Stimulated activated CD8-positive, alpha-beta memory T cell treated with anti-CD3 and anti-CD28 coated beads, Interleukin-2, amount 100 ng/mL, for 1 hour (primary cell): Measurements from ENCODE around the gene ACSF3.
"Not testable (repeated sequence)": the region's sequence is repeated elsewhere in the genome, so short reads cannot be mapped to it uniquely, and the experiment has no call there.

Experiments
- DNase-seq, 2 donors: peaks; one replicate each; pipeline ENCODE4 v3.0.0-alpha.2; 2020; ENCODE audit warnings: low read depth in 2 of 2

Gene ACSF3

GRCh38 chr16:89160977-89161701, 67.5 kb downstream of the ACSF3 start:
- DNase-seq, result no peak

GRCh38 chr16:89161763-89162713, 68.4 kb downstream of the ACSF3 start:
- no peak for DNase-seq

DNA sequence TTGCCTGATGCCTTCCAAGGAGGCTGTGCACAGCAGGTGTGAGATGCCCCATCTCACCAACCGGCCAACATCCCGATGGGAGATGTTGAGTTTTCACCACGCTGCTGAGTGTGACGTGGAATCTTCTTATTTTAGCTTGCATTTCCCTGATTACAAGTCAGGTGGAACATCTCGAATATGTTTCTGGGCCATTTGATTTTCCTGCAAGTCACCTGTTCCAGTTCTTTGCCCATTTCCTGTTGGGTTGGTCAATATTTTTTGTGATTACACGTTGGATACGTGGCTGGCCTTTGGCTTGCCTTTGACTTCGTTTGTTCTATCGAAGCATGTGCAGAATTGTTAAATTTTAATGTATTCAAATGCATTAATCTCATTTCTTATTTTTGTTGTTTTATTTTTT, 69.6 kb downstream of the ACSF3 start:
- no peak for DNase-seq

DNA sequence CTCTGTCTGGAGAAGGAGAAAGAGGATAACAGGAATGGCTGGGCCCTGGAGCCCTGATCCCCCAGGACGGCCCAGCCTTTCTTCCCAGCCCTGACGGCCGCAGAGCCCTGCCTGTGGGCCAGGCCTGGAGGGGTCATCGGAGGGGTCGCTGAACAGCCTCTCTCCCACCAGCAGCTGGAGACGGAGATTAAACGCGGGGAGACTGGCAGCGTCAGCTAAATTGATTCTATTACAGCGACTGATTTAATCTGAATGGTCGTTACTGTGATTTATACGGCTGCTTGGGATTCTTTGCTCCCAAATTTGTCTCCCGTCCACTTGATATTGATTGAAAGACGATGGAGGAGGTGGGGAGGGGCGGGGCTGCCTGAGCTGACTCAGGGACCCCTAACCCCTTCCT, 70.8 kb downstream of the ACSF3 start:
- no peak for DNase-seq

GRCh38 chr16:89164847-89165680, 71.4 kb downstream of the ACSF3 start:
- DNase-seq, result no peak

DNA sequence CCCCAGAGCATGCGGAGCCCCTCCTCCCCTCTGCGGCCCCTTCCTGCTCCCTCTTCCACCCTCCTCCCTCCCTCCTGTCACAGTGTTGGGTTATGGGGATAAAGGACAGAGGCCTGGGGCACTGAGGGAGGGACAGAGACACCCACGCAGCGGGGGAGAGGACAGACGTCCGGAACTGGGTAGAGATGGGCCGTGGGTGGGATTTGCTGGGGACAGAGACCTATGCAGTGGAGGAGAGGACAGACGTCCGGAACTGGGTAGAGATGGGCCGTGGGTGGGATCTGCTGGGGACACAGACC, 72.0 kb downstream of the ACSF3 start:
- not testable (repeated sequence) for DNase-seq

DNA sequence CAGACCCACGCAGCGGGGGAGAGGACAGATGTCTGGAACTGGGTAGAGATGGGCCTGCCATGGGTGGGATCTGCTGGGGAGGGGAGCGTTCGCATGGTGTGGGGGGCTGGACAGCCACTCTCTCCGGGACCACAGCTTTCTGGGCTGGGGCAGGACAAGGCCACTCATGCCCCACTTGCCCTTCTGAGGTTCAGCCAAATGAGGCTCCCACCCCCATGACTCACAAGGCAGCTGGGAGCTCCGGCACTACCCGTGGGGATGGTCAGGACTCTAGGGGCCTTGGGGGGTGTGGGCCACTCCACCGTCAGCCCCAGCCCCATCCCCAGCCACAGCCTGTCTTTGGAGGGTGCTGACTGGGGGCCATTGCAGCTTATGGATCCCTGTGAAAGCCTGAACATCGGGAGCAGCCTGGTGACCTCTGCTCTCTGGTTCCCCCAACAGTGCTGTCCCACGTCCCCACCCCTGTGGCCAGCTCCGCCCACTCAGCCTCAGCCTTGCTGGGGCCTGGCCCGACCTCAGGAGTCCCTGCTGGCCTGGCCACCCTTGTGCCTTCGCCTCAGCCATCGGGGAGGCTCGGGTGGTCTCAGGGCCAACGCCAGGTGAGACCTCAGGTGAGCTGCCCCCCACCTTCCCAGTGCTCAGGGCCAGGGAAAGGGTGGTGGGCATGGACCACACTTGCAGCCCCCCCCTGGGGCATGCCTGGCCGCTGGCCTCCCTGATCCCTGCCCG, 73.2 kb downstream of the ACSF3 start:
- DNase-seq, result no peak

GRCh38 chr16:89167425-89167941, 73.8 kb downstream of the ACSF3 start:
- peak; percentile 70 to 75 for DNase-seq

GRCh38 chr16:89168381-89169189, 74.9 kb downstream of the ACSF3 start:
- no peak for DNase-seq

DNA sequence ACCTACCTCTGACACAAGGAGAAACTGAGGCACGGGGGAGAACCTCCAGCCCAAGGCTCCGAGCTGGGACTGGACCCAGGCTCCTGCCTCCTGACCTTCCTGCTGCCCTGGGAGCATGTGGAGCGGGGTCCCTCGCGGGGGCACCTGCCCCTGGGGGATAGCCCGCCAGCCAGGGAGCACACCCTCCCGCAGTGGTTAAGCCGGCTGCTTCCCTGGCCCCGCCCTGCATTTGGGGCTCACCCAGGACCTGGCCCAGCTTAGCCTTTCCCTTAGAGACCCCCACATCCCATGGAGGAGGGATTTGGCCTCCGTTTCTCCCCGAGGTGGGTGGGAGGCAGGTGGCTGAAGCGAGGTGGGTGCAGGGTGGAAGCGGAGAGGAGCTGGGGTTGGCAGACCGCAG, 76.1 kb downstream of the ACSF3 start:
- DNase-seq, result no peak

DNA sequence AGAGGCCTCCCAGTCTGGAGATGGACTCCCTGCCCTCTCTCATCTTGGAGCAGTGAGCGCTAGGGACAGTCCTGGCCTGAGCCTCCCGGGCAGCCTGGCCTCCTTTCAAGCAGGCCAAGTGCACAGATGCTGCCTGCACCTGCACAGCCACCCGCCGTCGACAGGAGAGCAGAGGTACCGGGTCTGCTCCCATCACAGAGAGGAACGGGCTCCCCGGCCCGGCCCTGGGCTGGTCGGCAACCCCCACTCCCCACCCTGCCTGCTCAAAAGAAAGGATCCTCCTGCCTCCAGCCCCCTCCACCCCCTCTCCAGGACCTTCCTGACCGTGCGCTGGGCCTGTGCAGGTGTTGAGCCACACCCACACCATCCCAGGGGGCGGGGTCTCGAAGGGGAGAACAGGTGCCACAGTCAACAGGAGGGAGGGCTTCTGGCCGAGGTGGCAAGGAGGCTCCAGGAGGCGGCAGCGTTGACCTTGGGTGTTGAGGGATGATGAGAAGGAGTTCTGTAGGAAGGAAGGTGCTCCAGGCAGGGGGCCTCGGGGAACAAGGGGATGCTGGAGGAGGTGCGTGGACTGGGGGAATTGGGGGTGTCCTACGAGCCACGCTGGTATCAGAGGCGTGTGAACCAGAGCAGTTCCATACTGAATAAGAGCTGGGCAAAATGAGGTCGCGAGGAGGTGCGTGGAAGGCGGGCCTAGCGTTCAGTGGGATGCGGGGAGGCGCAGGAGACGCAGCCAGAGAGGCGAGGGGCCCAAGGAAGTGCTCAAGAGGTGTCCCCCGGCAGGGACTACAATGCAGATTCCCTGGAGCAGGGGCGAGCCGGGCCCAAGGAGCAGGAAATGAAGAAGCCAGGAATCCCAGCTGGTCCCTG, 76.9 kb downstream of the ACSF3 start:
- no peak for DNase-seq

DNA sequence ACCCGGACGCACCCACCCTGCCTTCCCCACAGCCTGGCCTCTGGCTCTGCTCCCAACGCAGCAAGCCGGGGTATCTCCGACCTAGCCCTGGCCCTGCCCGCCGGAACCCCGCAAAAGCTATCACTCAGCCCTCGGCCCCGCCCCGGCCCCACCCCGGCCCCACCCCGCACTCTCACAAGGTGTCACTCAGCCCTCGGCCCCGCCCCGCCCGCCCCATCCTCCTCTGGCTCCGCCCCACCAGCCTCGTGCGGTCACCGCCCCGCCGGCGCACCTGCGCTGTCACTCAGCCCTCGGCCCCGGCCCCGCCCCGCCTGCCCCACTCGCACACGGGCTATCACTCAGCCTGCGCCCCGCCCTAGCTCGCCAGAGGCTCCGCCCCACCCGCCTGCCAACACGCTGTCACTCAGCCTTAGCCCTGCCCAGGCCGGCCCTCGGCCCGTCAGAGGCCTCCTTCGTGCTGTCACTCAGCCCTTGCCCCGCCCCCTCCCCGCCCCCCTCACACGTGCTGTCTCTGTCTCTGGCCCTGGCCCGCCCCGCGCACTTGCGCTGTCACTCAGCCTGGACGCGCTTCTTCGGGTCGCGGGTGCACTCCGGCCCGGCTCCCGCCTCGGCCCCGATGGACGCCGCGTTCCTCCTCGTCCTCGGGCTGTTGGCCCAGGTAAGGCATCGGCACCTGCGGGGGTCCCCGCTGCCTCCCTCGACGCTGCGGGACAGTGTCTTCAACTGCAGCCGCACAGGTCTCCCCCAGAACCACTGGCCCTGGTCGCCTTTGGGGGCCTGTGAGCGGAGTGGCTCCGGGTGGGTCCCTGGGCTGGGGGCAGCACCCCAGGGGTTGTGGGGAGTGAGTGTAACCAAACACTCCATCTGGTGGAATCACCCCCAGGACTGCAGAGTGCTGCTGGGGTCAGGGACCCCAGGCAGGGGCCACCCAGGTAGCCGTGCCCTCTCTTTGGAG, 77.8 kb downstream of the ACSF3 start, which contains the start of gene CDH15:
TSS of gene CDH15 (plus strand) at position 533 of the 955 bp plus-strand sequence. CDS start at position 617, 84 bp downstream.
- DNase-seq, result peak; percentile 75 to 87

- DNase-seq, result no peak
Measured at GRCh38 chr16:89172171-89172527, 78.5 kb downstream of the ACSF3 start.

GRCh38 chr16:89172528-89173173, 79.0 kb downstream of the ACSF3 start:
- DNase-seq, result no peak

DNA sequence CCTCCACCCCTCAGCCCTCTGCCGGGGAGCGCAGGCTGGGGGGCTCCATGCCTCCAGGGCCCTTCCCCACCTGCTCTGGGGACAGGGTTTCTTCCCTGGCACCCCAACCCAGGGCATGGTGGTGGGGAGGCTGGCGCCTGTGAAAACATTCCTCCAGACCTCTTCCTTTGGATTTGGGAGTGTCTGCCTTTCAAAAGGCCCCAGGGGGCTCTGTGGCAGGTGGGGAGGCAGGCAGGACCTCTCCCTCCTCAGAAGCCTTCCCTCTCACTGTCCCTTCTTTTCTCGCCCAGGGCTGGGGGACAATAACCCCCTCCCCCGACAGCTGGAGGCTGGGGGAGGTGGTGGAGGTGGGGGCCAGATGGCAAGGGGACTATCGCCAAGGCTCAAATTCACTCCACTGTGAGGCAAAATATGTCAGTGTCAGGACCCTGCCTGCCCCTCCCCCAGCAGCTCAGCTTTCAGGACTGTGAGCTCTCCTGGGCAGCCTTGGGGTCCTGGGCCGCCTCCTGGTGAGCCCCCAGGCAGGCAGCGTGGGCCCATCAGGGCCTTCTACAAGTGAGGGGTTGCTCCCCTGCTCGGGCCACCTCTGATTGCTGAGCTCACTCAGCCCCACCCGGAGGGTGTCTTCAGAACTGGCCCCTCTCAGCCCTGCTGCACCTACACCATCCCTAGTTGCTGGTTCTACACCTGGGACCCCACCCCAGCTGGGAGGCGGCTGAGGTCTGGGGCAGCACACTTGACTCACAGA, 79.7 kb downstream of the ACSF3 start:
- DNase-seq, result no peak

- DNase-seq, result no peak
Measured at GRCh38 chr16:89174055-89174827, 80.6 kb downstream of the ACSF3 start.
